ENCODE results near the gene MPST.

MPST gene

DNA sequence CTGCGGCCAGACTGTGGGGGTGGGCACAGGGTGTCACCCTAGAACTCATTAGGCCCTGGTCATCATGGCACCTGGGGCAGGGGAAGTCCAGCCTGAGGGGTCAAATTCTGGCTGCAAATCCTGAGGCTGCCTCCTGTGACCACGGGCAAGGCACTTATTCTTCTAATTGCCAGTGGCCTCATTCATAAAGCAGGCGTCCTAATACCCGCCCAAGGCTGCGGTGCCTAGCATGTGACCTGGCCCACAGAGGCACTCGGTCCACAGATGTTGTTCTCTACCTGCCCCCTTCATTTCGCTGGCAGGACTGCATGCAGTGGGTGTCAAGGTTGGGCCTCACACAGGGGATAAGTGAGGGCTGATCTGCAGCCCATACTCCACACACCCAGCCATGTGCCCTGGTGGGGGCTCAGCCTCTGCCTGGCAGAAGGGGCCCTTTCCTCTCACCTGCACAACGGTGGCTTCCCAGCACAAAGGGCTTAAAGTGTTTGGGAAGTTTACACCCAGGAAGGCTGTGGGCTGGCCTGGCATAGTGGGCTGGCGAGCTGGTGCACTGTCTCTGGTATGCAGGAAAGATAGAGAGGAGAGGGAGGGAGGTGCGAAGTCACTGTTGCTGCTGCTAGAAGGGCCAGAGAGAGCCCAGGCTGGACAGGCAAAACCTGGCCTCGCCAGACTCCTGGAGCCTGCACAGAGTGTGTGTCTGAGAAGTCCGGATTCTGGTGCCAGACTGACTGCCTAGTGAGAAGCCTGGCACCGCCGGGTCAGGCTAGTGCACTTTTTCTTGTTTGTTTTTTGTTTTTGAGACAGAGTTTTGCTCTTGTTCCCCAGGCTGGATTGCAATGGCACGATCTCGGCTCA, 3.2 kb downstream of the MPST start:
- no peak for DNase-seq (ENCODE audit: low spot score)

DNA sequence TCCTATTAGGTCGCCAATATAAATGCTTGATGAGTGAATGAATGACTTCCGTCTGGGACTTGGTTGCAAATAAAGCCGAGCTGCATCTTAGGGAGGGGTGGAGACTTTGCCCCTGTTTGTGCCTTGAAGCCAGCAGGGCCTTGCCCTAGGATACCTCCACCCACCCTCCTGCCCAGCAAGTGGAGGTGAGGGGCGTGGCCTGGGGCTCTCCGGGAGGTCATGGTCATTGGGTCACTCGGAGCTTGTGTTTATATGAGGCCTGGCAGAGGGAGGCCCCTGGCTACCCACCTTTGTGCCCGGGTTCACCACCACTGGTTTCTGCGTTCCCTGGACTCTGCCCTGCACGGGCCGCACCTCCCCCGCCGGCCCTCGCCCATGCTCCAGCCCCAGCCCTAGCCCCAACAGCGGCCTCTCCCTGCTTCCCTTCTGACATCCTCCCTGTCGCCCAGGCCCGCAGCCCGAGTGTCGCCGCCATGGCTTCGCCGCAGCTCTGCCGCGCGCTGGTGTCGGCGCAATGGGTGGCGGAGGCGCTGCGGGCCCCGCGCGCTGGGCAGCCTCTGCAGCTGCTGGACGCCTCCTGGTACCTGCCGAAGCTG, 4.3 kb downstream of the MPST start:
- no peak for DNase-seq (ENCODE audit: low spot score)

DNA sequence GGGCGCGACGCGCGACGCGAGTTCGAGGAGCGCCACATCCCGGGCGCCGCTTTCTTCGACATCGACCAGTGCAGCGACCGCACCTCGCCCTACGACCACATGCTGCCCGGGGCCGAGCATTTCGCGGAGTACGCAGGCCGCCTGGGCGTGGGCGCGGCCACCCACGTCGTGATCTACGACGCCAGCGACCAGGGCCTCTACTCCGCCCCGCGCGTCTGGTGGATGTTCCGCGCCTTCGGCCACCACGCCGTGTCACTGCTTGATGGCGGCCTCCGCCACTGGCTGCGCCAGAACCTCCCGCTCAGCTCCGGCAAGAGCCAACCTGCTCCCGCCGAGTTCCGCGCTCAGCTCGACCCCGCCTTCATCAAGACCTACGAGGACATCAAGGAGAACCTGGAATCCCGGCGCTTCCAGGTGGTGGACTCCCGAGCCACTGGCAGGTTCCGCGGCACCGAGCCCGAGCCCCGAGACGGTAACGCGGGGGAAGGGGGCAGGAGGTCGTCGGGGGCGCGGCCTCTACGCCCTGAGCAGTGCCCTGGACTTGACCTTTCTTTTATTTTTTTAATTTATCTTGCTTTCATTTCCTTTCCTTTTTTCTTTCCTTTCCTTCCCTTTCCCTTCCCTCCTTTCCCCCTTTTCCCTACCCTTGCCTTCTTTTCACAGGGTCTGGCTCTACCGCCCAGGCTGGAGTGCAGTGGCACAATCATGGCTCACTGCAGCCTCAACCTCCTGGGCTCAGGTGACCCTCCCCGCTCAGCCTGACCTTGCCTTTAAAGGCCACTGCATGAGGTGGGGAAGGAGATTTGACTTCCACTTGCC, 5.0 kb downstream of the MPST start:
- DNase-seq (ENCODE audit: low spot score): no peak

DNA sequence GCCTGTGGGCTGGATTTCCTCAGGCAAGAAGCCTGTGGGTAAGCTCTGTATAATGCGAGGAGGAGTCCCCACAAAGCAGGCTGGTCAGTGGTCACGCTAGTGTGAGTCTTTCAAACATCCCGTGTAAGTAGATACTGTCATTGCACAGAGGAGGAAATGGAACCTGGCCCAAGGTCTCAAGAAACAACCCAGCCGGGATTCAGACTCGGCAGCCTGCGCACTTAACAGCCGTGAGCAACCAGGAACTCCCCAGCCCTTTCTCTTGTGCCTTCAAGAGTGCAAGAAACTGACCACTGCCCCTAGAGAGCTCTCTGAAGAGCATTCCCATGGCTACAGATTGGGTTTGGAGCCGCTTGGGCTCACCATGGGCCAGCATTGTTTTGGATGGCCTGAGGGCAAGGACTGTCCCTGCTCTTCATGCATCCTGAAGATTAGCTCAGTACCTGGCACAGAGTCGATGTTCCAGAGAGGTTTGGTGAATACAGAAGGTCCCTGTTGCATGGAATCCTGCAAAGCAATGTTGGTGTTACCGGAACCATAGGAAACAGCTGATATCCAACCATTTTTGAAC, 6.0 kb downstream of the MPST start:
- no peak for DNase-seq (ENCODE audit: low spot score)

DNA sequence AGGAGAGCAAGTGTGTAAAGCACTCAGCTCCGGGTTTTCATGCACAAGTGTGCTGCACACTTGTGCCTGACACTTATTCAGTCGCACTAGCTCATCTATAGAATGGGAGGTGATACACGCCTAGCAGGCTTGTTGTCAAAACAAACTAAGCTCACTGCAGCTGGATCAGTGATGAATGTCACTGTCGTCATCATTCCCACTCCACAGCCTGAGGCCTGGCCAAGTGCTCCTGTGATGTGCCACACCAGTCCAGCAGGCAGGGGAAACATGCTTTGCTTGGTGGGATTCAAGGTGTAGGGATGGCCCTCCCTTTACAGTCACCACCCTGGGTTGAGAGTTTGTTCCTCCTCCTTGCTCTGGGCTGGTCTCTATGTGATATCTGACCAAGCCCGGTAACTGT, 6.8 kb downstream of the MPST start:
- DNase-seq (ENCODE audit: low spot score): no peak

DNA sequence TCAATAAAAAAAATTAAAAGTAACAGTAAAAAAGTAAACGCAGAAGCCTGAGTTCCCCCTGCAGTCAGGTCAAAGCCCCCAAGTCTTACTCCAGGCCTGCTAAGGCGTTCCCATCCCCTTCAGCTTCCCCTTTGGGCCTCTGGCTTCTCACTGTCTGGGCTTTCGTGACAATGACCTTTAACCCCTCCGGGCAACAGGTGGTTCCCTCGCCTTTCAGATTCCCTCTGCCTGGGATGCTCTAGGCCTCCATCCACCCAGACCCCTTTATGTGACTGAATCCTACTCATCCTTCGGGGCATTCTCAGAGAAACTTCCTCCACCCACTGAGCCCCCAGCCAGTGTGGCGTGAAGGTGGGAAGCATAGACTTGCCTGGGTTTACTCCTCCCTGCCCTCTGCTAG, 8.0 kb downstream of the MPST start:
- DNase-seq (ENCODE audit: low spot score): no peak

DNA sequence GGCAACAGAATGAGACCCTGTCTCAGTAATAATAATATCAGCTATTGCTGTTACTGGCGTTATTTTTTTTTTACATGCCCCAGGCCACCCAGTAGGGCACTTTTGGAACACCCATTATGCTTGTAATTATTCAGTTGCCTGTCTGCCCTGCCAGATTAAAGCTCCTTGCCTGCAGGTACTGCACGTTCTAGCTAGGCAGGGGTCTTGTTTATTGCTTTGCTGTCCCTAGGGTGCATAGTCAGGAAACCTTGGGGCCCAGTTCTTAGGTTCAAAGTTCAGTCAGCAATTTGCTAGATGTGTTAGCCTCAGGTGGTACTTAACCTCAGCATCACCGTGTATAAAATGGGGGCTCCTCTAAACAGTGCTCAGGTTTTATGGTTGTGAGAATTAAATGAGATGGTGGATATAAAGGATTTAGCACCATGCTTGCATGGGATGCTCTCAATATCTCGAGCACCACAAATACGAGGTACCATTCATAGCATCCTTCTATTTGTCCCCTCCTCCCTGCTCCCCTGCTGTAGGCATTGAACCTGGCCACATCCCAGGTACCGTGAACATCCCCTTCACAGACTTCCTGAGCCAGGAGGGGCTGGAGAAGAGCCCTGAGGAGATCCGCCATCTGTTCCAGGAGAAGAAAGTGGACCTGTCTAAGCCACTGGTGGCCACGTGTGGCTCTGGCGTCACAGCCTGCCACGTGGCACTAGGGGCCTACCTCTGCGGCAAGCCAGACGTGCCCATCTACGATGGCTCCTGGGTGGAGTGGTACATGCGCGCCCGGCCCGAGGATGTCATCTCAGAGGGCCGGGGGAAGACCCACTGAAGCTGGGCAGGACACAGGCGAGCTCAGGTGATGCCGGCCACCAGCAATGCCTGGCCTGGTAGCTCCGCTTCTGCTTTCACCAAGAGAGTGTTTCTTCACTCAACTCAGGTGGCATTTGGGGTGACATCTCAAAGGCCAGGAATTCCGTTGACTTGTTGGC, 9.4 kb downstream of the MPST start:
- DNase-seq (ENCODE audit: low spot score): no peak

DNA sequence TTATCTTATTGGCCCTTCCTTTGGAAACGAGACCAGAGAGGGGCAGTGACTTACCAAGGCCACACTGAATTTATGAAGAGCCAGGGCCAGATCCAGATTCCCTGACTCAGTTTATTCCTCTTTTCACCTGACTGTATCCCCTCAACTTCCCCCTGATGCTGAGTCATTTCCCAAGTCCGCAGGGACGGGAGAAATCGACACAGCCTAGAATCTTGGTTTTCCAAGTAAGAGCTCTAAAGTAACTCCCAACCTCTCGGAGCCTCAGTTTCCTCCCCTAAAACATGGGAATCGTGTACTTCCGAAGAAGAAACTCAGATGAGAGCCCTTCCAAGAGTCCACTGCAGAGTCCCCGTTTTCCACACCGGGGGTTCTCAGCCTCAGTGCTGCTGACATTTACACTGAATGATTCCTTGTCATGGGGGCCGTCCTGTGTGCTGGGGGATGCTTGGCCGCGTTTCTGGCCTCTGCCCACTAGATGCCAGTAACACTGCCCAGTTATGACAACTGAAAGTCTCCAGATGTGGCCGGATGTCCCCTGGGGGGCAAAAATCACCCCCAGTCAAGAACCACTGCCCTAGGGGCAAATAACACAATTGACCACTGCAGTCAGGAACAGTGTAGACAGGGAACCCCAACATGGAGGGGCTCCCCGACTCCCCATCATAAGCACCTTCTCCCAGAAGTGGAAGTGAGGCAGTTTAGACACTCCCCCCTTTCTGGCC, 11.2 kb downstream of the MPST start:
- no peak for DNase-seq (ENCODE audit: low spot score)

DNA sequence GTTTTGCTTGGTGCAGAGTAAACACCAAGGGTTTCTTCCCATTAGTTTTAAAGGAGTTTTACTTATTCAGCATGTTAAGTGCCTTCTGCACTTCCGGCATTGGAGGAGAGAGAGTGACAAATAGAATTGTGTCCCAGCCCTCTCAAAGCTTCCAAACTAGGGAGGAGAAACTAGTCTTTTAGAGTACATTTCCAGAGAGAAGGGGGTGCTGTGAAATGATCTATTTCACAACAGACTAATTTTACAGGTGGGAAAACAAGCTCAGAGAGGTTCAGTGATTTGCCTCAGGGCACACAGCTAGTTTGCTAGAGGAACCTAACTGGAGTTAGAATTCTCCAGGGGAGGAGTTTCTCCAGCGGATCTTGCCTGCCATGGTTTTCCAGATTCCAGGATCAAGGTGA, 12.6 kb downstream of the MPST start:
- no peak for DNase-seq (ENCODE audit: low spot score)

DNA sequence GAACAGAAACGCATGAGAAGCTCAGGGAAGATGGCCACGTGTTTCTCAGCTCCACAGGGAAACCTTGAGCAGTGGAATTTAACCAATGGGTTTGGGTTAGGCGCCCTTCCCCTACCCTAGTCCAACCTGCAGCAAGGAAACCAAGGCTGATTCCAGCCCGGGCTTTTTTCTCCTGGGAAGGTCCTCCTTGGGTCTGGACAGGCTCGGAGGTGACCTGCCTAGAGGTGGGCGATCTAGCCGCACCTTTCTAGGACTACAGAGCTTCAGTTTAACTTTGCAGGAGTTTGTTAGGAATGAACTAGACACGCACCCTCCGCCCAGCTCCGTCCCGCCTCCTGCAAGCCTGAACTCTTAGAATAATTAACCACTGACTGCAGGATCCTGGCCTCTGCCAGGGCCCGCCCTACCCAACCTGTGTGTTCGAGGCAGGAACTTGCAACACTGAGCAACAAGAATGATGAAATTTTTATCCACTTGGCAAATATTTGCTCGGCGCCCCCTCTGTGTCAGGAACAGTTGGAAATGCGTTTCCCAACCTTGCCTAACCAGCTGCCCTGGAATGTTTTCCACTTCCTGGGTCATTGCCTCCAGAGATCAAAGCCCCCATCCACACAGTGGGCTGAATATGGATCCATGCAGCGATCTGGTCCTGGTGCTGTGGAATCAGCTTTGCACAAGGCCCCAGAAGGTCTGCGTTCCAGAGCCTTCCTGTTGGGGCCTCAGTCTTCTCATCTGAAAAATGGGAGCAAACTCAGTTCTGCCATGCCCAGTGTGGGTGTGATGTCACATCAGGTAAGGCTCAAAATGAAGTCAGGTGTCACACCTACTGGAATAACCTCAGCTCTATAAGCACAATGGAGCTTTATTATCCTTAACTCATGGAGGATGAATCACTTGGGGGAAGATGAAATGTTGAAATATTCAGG, 13.3 kb downstream of the MPST start:
- no peak for DNase-seq (ENCODE audit: low spot score)

DNA sequence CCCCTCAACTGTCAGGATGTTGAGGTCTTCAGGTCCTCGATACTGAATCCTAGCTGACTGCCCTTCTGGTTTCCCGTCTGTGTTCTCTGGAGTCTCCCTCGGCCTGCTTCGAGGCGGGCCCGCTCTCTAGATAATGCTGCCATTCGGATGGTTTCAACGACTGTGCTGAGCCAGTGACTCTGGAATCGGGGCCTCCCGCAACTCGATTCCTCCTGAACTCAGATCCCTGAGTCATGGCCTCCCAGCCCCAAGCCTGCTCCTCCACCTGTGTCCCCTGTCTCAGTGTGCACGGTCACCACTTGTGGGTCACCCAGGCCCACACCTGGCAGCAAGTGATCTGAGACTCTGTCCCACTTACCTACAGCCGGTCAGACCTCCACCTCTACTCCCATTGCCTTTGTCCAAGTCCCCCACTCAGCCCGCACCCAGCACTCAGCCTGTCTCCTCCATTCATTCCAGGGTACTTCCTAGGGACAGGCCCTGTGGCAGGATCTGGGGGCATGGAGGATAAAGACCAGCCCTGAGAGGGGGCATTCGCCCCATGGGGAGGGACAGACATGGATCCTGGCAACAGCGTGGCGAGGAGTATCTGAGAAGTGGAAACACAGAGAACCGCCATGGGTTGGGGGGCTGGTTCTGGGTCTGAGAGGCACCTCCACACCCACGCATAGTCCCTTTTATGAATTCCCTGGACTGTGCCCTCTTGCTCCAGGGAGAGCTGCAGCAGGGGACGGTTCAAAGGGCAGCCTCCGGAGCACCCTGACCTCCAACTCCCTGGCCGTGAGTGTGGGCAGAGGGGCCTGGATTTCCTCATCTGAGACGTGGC, 14.3 kb downstream of the MPST start:
- DNase-seq (ENCODE audit: low spot score): no peak

DNA sequence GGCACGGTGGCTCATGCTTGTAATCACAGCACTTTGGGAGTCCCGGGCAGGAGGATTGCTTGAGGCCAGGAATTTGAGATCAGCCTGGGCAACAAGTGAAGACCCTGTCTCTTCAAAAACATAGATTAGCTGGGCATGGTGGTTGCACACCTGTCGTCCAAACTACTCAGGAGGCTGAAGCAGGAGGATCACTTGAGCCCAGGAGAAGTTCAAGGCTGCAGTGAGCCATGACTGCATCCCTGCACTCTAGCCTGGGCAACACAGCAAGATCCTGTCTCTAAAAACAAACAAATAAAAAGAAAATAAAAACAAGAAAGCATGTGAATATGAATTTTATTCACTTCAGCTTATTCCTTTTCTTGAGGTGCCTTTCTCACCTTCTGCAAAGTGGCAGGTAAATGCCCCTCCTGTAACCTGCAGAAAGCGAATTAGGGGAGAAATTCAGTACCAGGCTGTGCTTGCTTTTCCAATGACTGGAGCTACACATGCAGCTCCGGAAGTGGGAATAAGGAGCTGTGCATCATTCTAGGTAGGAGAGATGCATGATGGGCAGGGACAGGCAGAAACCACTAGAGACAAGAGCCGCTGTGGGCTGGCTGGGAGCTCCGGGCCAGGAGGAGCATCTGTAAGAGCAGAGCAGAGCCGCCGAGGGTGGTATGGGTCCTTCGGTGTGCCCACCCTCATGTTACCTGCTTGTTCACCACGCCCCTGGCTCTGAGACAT, 17.3 kb downstream of the MPST start:
- DNase-seq (ENCODE audit: low spot score): no peak

DNA sequence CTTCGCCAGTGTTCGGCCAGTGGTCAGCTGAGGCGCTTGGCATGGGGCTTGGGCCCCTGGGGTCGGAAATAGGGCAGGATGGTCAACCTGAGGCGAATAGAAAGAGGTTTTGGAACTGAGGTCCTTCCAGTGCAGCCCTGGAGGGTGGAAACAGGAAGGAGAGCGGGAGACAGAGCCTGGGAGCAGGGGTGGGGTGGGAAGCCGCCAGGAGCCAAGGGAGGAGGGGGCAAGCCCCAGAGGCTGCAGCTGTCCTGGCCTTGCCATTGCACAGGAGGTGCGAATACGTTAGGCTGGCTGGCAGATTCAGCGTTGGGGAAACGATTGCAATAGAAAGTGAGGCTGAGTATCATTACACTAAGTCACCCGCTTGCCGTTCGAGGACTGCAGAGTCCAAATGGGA, 18.1 kb downstream of the MPST start:
- DNase-seq (ENCODE audit: low spot score): no peak

DNA sequence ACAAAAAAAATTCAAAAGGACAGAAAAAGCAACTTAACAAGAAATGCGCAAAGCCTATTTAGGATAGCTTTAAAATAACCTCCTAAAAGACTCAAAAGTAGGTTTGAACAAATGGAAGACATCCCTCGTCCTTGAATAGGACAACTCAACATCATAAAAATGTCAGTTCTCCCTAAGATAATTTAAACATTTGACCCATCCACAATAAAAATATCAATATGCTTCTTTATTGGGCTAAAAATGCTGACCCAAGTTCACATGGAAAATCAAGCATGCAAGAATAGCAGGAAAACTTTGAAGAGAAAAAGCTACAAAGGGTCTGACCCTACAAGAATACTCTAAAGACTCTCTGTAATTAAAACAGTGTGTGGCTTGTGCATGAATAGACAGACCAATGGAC, 19.9 kb downstream of the MPST start:
- DNase-seq (ENCODE audit: low spot score): no peak

DNA sequence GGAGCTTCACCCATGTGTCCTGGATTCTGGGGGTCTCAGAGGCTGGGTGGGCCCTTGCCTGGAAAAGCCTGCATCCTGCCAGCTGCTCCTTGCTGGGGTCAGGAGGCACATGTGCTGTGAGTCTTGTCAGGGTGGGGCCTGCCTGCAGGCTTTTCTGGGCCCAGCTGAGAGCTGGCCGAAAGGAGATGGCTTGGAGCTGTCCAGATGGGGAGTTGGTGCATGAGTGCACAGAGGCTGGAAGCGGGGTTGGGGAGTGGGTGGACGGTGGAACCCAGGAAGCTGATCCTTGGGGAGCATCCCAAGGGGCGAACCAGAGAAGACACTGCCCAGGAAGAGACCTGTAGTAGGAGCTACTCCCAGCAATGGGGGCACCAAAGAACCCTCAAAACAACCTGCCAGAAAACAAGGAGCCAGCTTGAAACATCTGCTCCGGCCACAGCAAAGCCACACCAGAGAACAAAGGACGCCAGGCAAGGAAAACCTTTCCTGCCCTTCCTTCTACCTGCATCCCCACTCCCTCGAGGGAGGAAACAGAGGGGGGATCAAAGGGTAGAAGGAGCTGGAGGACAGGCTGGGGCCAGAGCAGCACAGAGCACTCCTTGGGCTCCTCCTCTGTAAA, 23.8 kb downstream of the MPST start:
- no peak for DNase-seq (ENCODE audit: low spot score)

DNA sequence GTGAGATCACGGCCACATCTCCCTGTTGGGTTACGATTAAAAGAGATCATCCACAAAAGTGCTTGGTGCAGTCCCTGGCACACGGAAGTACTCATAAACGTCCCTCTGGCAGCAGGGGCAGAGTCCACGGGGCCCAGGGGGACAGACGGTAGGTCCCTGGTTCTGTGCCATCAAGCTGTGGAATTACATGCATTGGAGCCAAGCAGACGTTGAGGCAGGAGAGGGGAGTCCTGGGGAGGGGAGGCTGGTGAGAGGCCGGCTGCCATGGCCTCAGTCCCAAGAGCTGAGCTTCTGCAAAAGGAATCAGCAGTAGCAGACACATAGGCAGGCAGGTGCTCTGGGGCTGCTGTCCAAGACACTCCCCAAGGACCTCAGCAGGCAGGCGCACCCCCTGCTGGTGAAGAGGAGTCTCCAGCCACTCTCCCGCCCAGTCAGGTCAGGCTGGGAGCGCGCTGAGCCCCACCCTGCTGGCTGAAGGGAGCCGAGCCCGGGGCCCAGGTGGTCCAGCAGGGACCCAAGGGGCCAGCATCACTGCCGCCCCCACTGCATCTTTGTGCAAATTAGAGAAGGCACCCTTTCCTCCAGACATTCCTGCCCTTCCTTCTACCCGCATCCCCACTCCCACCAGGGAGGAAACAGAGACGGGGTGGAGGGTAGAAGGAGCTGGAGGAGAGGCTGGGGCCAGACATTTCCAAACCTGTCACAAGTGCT, 24.4 kb downstream of the MPST start:
- peak; percentile 33 for DNase-seq (ENCODE audit: low spot score)

All from CD4-positive, alpha-beta T cell treated with Interleukin-6 at 100 ng/mL for 8 hours (primary cell).